K562 (cell line): Measurements from ENCODE around the gene UBE2L3. TPM values are rescaled to one million over a fixed set of nuclear protein-coding genes. Genes with fewer than 3 reads are reported as not detected.

Experiments
- AFF4 ChIP-seq: sonication (generic); formaldehyde crosslinking; IDR thresholded peaks from 2 replicates; pipeline ENCODE4 v1.8.0; 2023; ENCODE audit warnings: mild to moderate bottlenecking, missing genetic modification reagents
- ATF1 ChIP-seq, 2 experiments: fragments of 450-650 bp in 1 of 2; IDR thresholded peaks; 2 replicates each; pipeline ENCODE4 v1.6.1; 2016; ENCODE audit warnings: missing compliant biosample characterization in 1 of 2, missing genetic modification characterization in 1 of 2
- BCLAF1 ChIP-seq, 2 experiments: fragments of 450-650 bp in 1 of 2; IDR thresholded peaks; 2 replicates each; pipeline ENCODE4 v1.6.1; 2011 to 2017; ENCODE audit warnings: low read depth in 2 of 2, antibody characterized with exemption in 1 of 2, borderline replicate concordance in 1 of 2, low read length in 1 of 2, mild to moderate bottlenecking in 1 of 2, mixed read lengths in 1 of 2; ENCODE audit not compliant: control insufficient read depth in 1 of 2
- BRCA1 ChIP-seq, 2 experiments: fragments of 450-650 bp in 1 of 2; sonication (generic) in 1 of 2; formaldehyde crosslinking in 1 of 2; IDR thresholded peaks; 2 replicates each; pipeline versions ENCODE4 v1.5.0 to v1.6.1; 2017 to 2020; ENCODE audit warnings: mild to moderate bottlenecking in 1 of 2, missing genetic modification reagents in 1 of 2
- GTF2A2 ChIP-seq: IDR thresholded peaks from 2 replicates; pipeline ENCODE4 v1.6.1; 2016; ENCODE audit warnings: mild to moderate bottlenecking, missing genetic modification characterization, missing compliant biosample characterization
- HDAC2 ChIP-seq: fragments of 450-650 bp; IDR thresholded peaks from 2 replicates; pipeline ENCODE4 v1.6.1; 2016; ENCODE audit warnings: mild to moderate bottlenecking
- NELFE ChIP-seq: IDR thresholded peaks from 2 replicates; pipeline ENCODE4 v1.6.1; 2011; ENCODE audit warnings: mild to moderate bottlenecking; ENCODE audit not compliant: insufficient read depth, insufficient read length
- NR4A1 ChIP-seq, 2 experiments: fragments of 250-450 bp in 1 of 2; fragments of 450-650 bp in 1 of 2; sonication (Bioruptor Pico) in 1 of 2; IDR thresholded peaks; 2 replicates each; pipeline versions ENCODE4 v1.4.0 to v1.6.1; 2016 to 2020; ENCODE audit warnings: mild to moderate bottlenecking in 2 of 2, missing compliant biosample characterization in 1 of 2, missing genetic modification characterization in 1 of 2, moderate library complexity in 1 of 2
- POLR3A ChIP-seq: IDR thresholded peaks from 2 replicates; pipeline ENCODE4 v1.6.1; 2011; ENCODE audit warnings: borderline replicate concordance, mild to moderate bottlenecking, moderate library complexity; ENCODE audit not compliant: insufficient read length, insufficient read depth; ENCODE audit errors: extremely low read depth
- RBM14 ChIP-seq: fragments of 200-400 bp; formaldehyde crosslinking; IDR thresholded peaks from 2 replicates; pipeline ENCODE4 v1.6.1; 2018; ENCODE audit warnings: low read depth, mild to moderate bottlenecking, low read length, moderate library complexity, borderline replicate concordance; ENCODE audit not compliant: insufficient read depth
- RUNX1 ChIP-seq: sonication (generic); IDR thresholded peaks from 2 replicates; pipeline ENCODE4 v1.6.1; 2016; ENCODE audit warnings: antibody characterized with exemption, low read depth
- SRSF1 ChIP-seq: fragments of 200-400 bp; formaldehyde crosslinking; IDR thresholded peaks from 2 replicates; pipeline ENCODE4 v1.6.1; 2017; ENCODE audit warnings: mild to moderate bottlenecking, low read depth, low read length, moderate library complexity
- TBP ChIP-seq: optimal IDR thresholded peaks from 2 replicates; pipeline ENCODE3; 2011; ENCODE audit warnings: low read depth, low read length, improper control_type of control experiment
- U2AF2 ChIP-seq: fragments of 200-400 bp; formaldehyde crosslinking; optimal IDR thresholded peaks from 2 replicates; pipeline ENCODE3; 2017; ENCODE audit warnings: low read depth, mild to moderate bottlenecking, low read length
- XRCC5 ChIP-seq: fragments of 200-400 bp; formaldehyde crosslinking; IDR thresholded peaks from 2 replicates; pipeline ENCODE4 v1.6.1; 2017; ENCODE audit warnings: low read depth, mild to moderate bottlenecking, low read length
- ZNF408 ChIP-seq: fragments of 250-450 bp; sonication (Bioruptor Pico); IDR thresholded peaks from 2 replicates; pipeline ENCODE4 v1.4.0; 2020; ENCODE audit warnings: low read depth, mild to moderate bottlenecking, moderate library complexity
- ZNF431 ChIP-seq: sonication (generic); formaldehyde crosslinking; IDR thresholded peaks from 2 replicates; pipeline ENCODE4 v1.8.0; 2022; ENCODE audit warnings: mild to moderate bottlenecking, missing genetic modification reagents
- polyA plus RNA-seq, 8 experiments: library from polyadenylated mRNA; depleted of rRNA in 4 of 8; stranded (reverse) in 5 of 8; unstranded in 3 of 8; fragments of >200 nt; fragmentation: Nextera tagmentation in 2 of 8; fragmentation: Illumina TruSeq in 1 of 8; extraction: Ambion mirVana in 2 of 8; extraction: Trizol in 1 of 8; gene quantifications; 2 replicates each; pipeline versions ENCODE4 v1.2.1 to v1.2.3, GENCODE V29; 2011 to 2014; ENCODE audit warnings: inconsistent platforms in 1 of 8, missing spikeins in 1 of 8
- total RNA-seq, 7 experiments: library from RNA; depleted of rRNA in 6 of 7; stranded (reverse); fragments of >200 nt in 6 of 7; fragmentation: Illumina TruSeq in 2 of 7; extraction: Trizol in 2 of 7; gene quantifications; 2 replicates each; pipeline versions ENCODE4 v1.2.1 to v1.2.3, GENCODE V29; 2011 to 2021; ENCODE audit warnings: low replicate concordance in 1 of 7

The UBE2L3 gene
- total and polyA plus RNA-seq, 9 of the 15 experiments (the other 6 are each of a cell fraction or from before 2014, with no cell fraction given): 215 to 625 (median 285) TPM

- TF ChIP-seq AFF4 (CRISPR knock-in tag) (peak; percentile 66; the same call in 1 of the 2 replicates), RBM14 (no peak), TBP (peak; percentile 37), ZNF408 (CRISPR knock-in tag) (no peak), ATF1 (CRISPR knock-in tag; IDR thresholded peaks at IDR 0.05) (peak; percentile 7; the same call in 1 of the 2 replicates), ATF1 (tag; IDR thresholded peaks at IDR 0.05) (no peak), U2AF2 (no peak), ZNF431 (CRISPR knock-in tag) (no peak), GTF2A2 (tag) (no peak), NR4A1 (CRISPR knock-in tag; IDR thresholded peaks at IDR 0.05) (no peak), NR4A1 (tag; IDR thresholded peaks at IDR 0.05) (no peak), NELFE (no peak), RUNX1 (no peak), HDAC2 (no peak), BRCA1 (IDR thresholded peaks at IDR 0.05) (no peak), BRCA1 (CRISPR knock-in tag; IDR thresholded peaks at IDR 0.05) (0 out of 2 replicates have a peak, but pooled peaks have one; percentile 42), XRCC5 (no peak), SRSF1 (no peak), POLR3A (no peak), BCLAF1 (IDR thresholded peaks at IDR 0.05; ENCODE audit: borderline replicate concordance in 1 of 2, control insufficient read depth in 1 of 2, low read depth in 2 of 2, low read length in 1 of 2) (no peak)
Observed at GRCh38 chr22:21599053-21599893, 31.8 kb downstream of the UBE2L3 start (continued).
